LoVo (cell line): ENCODE data around the gene USP46.

Experiments used
- DNase-seq: peaks from one replicate; pipeline ENCODE4 v3.0.0-alpha.2; 2016; ENCODE audit warnings: low spot score

USP46 gene

GRCh38 chr4:52657292-52657617 is 1.8 kb downstream of the USP46 start:
- DNase-seq: no peak

- DNase-seq: no peak
These were observed 3.6 kb downstream of the USP46 start for GRCh38 chr4:52655506-52655905.

- DNase-seq: no peak
These were observed 7.0 kb downstream of the USP46 start for GRCh38 chr4:52651996-52652672.

GRCh38 chr4:52648836-52649235 is 10.3 kb downstream of the USP46 start:
- no peak for DNase-seq

GRCh38 chr4:52646741-52647140 is 12.4 kb downstream of the USP46 start:
- no peak for DNase-seq

- no peak for DNase-seq
These were observed 13.0 kb downstream of the USP46 start for GRCh38 chr4:52646096-52646495.

- no peak for DNase-seq
These were observed 13.8 kb downstream of the USP46 start for GRCh38 chr4:52645300-52645699.

- DNase-seq: no peak
These were observed 15.3 kb downstream of the USP46 start for GRCh38 chr4:52643785-52644244.

- no peak for DNase-seq
These were observed 15.9 kb downstream of the USP46 start for GRCh38 chr4:52643190-52643589.

GRCh38 chr4:52641854-52642563 is 17.1 kb downstream of the USP46 start:
- peak; percentile 29 for DNase-seq

GRCh38 chr4:52640808-52641565 is 18.1 kb downstream of the USP46 start:
- DNase-seq: no peak

GRCh38 chr4:52638717-52639116 is 20.4 kb downstream of the USP46 start:
- DNase-seq: no peak

- DNase-seq: no peak
These were observed 22.0 kb downstream of the USP46 start for GRCh38 chr4:52637116-52637515.

GRCh38 chr4:52635560-52635959 is 23.5 kb downstream of the USP46 start:
- DNase-seq: no peak

GRCh38 chr4:52635130-52635529 is 24.0 kb downstream of the USP46 start:
- DNase-seq: no peak

- no peak for DNase-seq
These were observed 25.3 kb downstream of the USP46 start for GRCh38 chr4:52633846-52634245.

- no peak for DNase-seq
These were observed 30.1 kb downstream of the USP46 start for GRCh38 chr4:52628974-52629373.

- no peak for DNase-seq
These were observed 30.6 kb downstream of the USP46 start for GRCh38 chr4:52628543-52628942.

GRCh38 chr4:52627876-52628275 is 31.2 kb downstream of the USP46 start:
- no peak for DNase-seq

- DNase-seq: no peak
These were observed 33.9 kb downstream of the USP46 start for GRCh38 chr4:52625216-52625615.

- DNase-seq: no peak
These were observed 36.5 kb downstream of the USP46 start for GRCh38 chr4:52622564-52622963.

- no peak for DNase-seq
These were observed 37.5 kb downstream of the USP46 start for GRCh38 chr4:52621567-52621966.

- DNase-seq: no peak
These were observed 39.5 kb downstream of the USP46 start for GRCh38 chr4:52619591-52619931.
